ENCODE results near the gene LARP4B.

Gene LARP4B

DNA sequence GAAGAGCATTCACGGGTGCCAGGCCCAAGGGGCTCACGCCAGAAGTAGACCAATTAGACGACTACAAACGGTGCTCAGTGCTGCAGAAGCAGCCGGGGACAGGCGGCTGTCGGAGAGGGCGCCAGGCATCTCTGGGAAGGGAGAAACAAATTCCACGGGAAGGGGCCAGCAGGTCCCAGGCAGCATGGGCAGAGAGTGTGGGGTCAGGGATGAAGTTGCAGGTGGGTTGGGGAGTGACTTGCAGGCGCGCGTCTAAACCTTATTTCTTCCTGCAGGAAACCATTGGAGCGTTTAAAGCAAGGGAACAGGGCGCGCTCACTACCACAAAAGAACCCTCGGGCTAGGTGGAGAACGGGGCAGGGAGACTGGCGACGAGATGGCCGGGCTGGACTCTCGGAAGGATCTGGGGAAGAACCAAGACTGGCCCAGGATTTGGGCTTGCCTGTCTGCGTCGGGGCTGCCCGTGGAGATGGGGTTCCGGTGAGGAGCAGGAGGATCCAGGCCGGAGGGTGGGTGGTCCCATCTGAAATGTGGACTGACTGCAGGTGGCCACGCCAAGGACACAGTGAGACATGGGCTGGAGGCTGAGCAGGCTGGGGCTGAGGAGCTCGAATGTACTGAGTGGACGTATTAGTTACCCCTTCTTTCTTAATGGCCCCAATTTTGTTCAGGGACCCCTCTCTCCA, 125.7 kb downstream of the LARP4B start:
- no peak for DNase-seq (ENCODE audit: low spot score)
- TF ChIP-seq CTCF (IDR thresholded peaks at IDR 0.05; ENCODE audit: extremely low read depth, missing control alignments): no peak

GRCh38 chr10:804787-805619, 126.5 kb downstream of the LARP4B start:
- no peak for TF ChIP-seq CTCF (IDR thresholded peaks at IDR 0.05; ENCODE audit: extremely low read depth, missing control alignments)
- no peak for DNase-seq (ENCODE audit: low spot score)

DNA sequence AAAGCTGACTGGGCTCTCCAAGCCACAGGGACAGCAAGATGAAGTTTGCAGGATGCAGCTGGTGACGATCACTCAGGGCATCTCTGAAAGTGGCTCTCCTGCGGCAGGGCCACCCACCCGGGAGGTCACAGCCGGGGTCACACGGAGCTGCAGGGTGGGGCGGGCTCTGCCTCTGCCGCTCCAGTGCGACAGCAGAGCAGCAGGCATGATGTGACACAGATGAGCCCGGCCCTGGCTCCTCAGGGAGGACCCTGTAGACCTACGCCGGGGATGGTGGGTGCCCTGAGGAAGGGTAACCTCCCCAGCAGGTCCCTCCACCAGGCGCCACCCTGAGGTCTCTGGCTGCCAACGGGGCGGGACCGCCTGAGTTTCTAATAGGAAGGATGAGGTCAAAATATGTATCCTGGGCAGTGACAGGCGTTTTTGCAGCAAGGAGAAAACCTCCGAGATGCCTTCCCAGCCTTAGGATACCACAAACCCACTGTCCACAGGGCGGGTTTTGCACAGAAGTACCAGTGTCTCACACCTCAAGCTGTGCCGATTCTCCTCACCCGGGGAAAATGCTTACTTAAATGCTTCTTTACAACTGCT, 127.2 kb downstream of the LARP4B start:
- DNase-seq (ENCODE audit: low spot score): no peak
- TF ChIP-seq CTCF (IDR thresholded peaks at IDR 0.05; ENCODE audit: extremely low read depth, missing control alignments): no peak

GRCh38 chr10:803041-803741, 128.3 kb downstream of the LARP4B start:
- no peak for DNase-seq (ENCODE audit: low spot score)
- TF ChIP-seq CTCF (IDR thresholded peaks at IDR 0.05; ENCODE audit: extremely low read depth, missing control alignments): no peak

DNA sequence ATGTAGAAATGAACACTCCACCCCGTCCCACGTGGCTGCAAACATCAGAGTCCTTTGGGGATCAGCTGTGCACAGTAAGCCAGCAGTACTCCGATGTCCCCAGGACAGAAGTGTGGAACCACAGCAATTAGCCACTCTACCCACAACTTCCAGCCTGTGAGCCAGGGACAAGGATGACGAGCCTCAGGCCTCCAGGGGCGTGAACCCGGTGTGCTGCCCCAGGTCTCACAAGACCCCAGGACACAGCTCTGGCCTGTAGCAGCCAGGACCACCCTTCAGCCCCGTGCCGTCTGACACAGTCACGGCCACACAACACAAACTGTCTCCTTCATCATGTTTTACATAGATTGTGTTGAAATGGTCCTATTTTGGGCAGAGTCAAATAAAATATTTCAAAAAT, 129.0 kb downstream of the LARP4B start:
- TF ChIP-seq CTCF (IDR thresholded peaks at IDR 0.05; ENCODE audit: extremely low read depth, missing control alignments): no peak
- no peak for DNase-seq (ENCODE audit: low spot score)

DNA sequence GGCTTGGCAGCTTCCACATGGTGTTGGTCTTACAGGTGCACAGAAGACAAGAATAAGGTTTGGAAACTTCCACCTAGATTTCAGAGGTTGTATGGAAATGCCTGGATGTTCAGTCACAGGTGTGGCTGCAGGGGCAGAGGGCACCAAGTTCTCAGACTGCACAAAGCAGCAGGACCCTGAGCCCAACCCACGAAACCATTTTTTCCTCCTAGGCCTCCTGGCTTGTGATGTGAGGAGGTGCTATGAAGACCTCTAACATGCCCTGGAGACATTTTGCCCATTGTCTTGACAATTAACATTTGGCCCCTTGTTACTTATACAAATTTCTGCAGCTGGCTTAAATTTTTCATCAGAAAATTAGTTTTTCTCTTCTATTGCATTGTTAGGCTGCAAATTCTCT, 134.3 kb downstream of the LARP4B start:
- no peak for TF ChIP-seq CTCF (IDR thresholded peaks at IDR 0.05; ENCODE audit: extremely low read depth, missing control alignments)
- DNase-seq (ENCODE audit: low spot score): no peak
